Motor neuron (in vitro differentiated cells): ENCODE results near the gene SHANK3. TPM values are rescaled to one million over a fixed set of nuclear protein-coding genes. Genes with fewer than 3 reads are reported as not detected.

Experiments used
- ATAC-seq, 8 experiments: fragments of 200-7000 bp; cut with Tn5 transposase; replicated peaks in 6 of 8; 2 replicates each; pipeline ENCODE4 v1.8.0; 2021; ENCODE audit warnings: mild to moderate bottlenecking in 8 of 8, moderate library complexity in 8 of 8
- H3K27ac ChIP-seq, 2 donors: fragments of 250-450 bp; sonication (Bioruptor Pico); 2 replicates each; pipeline ENCODE4 v1.9.0; 2021; ENCODE audit warnings: antibody characterized with exemption in 2 of 2, mild to moderate bottlenecking in 2 of 2, moderate library complexity in 1 of 2
- H3K4me1 ChIP-seq, 2 donors: fragments of 250-450 bp; sonication (Bioruptor Pico); replicated peaks in 1 of 2; 2 replicates each; pipeline ENCODE4 v1.6.1; 2021; ENCODE audit warnings: antibody characterized with exemption in 2 of 2, mild to moderate bottlenecking in 2 of 2, moderate library complexity in 1 of 2
- H3K4me3 ChIP-seq, 5 donors: fragments of 250-450 bp; sonication (Bioruptor Pico); 2 replicates each; pipeline ENCODE4 v1.9.0; 2021; ENCODE audit warnings: antibody characterized with exemption in 5 of 5, mild to moderate bottlenecking in 5 of 5, moderate library complexity in 4 of 5
- WGBS, 10 experiments: fragments of 450-650 bp; shearing (Covaris generic); methylation state at CpG; one replicate each; pipeline ENCODE4 v1.0.0; 2022; 5-methylcytosine and 5-hydroxymethylcytosine counted together
- in situ Hi-C, 9 experiments: fragments of 400-800 bp; cut with MboI; loops; one replicate each; pipeline ENCODE4 v1.15.0; 2021; ENCODE audit warnings: low sequenced_read_pairs in 9 of 9, low pct_unique_long_range_greater_than_20kb in 2 of 9; ENCODE audit not compliant: unreplicated experiment in 9 of 9
- total RNA-seq, 8 experiments: library from RNA; unstranded; fragments of 300-600 nt; gene quantifications; 2 replicates each; pipeline versions ENCODE4 v1.2.3 to v1.2.4, GENCODE V29; 2022

The SHANK3 gene
- total RNA-seq: 1 to 10 TPM in 5 of 8 experiments, under 1 TPM in 3; 0.41 to 7.8 (median 5.2) TPM

- H3K27ac ChIP-seq: peak within 1 kb of the TSS in 1 of 2 donors; percentile 61
- H3K4me3 ChIP-seq: peak within 1 kb of the TSS; percentile 51 to 97 (median 64)
- WGBS, 10 experiments: 0 to 84% (median 0%) methylated on average over 1 to 5 of the region's 23 CpGs; no CpG with 5 or more reads in 7 of the 10 experiments
- peaks cover 0 to 6% of the 10 kb centered on the region in 2 donors for H3K4me1 ChIP-seq
- in situ Hi-C loops: no loop called here
- ATAC-seq: no peak
Measured at GRCh38 chr22:50672471-50673230, at the start of gene SHANK3. Gene SHANK3 (plus strand): TSS chr22:50672823.

- WGBS, 10 experiments: 84 to 87% methylated on average over 3 of the region's 16 CpGs; no CpG with 5 or more reads in 8 of the 10 experiments
- H3K27ac ChIP-seq: no peak overlapping the region
- no peak overlapping the region for H3K4me3 ChIP-seq
- H3K4me1 ChIP-seq: peaks cover 10 to 17% of the 10 kb centered on the region in 2 donors
- in situ Hi-C loops: no loop called here
- ATAC-seq: no peak
Measured at GRCh38 chr22:50624347-50625130, 48.1 kb upstream of the SHANK3 start.

GRCh38 chr22:50625131-50625567 is 47.5 kb upstream of the SHANK3 start:
- Histone ChIP-seq H3K4me3 (no peak overlapping the region), H3K27ac (no peak overlapping the region), H3K4me1 (peaks cover 13 to 23% of the 10 kb centered on the region in 2 donors)
- no peak for ATAC-seq
- no CpG with 5 or more reads among the region's 14 CpGs for WGBS, 10 experiments
- in situ Hi-C loops: no loop called here

GRCh38 chr22:50625568-50626313 is 46.9 kb upstream of the SHANK3 start:
- ATAC-seq: no peak
- Histone ChIP-seq H3K4me3 (no peak overlapping the region), H3K4me1 (peaks cover 17 to 25% of the 10 kb centered on the region in 2 donors), H3K27ac (no peak overlapping the region)
- 70 to 100% methylated on average over 2 of the region's 27 CpGs; no CpG with 5 or more reads in 8 of the 10 experiments for WGBS, 10 experiments
- in situ Hi-C loops: no loop called here

GRCh38 chr22:50626314-50626849 is 46.2 kb upstream of the SHANK3 start:
- ATAC-seq: no peak
- H3K4me3 ChIP-seq: no peak overlapping the region
- WGBS, 10 experiments: 17 to 100% (median 86%) methylated on average over 1 to 3 of the region's 12 CpGs; no CpG with 5 or more reads in 6 of the 10 experiments
- peaks cover 14 to 18% of the 10 kb centered on the region in 2 donors for H3K4me1 ChIP-seq
- in situ Hi-C loops: no loop called here
- H3K27ac ChIP-seq: no peak overlapping the region

GRCh38 chr22:50626850-50627641 is 45.6 kb upstream of the SHANK3 start:
- ATAC-seq: no peak
- Histone ChIP-seq H3K4me1 (peaks cover 14 to 18% of the 10 kb centered on the region in 2 donors), H3K27ac (no peak overlapping the region), H3K4me3 (peak overlapping the region; percentile 50 to 78 (median 58))
- in situ Hi-C loops: no loop called here
- 0 to 30% methylated on average over 1 to 4 of the region's 42 CpGs; no CpG with 5 or more reads in 8 of the 10 experiments for WGBS, 10 experiments

- peak within 1 kb of the TSS; percentile 50 to 78 (median 58) for H3K4me3 ChIP-seq
- in situ Hi-C loops: no loop called here
- ATAC-seq: peak; percentile 88 to 96 (median 91)
- H3K4me1 ChIP-seq: peaks cover 14 to 18% of the 10 kb centered on the region in 2 donors
- no peak within 1 kb of the TSS for H3K27ac ChIP-seq
- WGBS, 10 experiments: 0 to 4% (median 0%) methylated on average over 2 to 22 of the region's 88 CpGs; no CpG with 5 or more reads in 5 of the 10 experiments
Measured at GRCh38 chr22:50627642-50628542, 44.7 kb upstream of the SHANK3 start, which contains the start of gene ARSA. Gene ARSA (minus strand): TSS chr22:50628152. CDS start chr22:50627779, 373 bp downstream.

- Histone ChIP-seq H3K4me1 (peaks cover 14 to 18% of the 10 kb centered on the region in 2 donors), H3K27ac (no peak overlapping the region), H3K4me3 (peak overlapping the region; percentile 50 to 78 (median 58))
- 0 to 87% (median 50%) methylated on average over 2 to 4 of the region's 16 CpGs; no CpG with 5 or more reads in 5 of the 10 experiments for WGBS, 10 experiments
- in situ Hi-C loops: no loop called here
- no peak for ATAC-seq
Measured at GRCh38 chr22:50628543-50629134, 44.0 kb upstream of the SHANK3 start.

- in situ Hi-C loops: no loop called here
- Histone ChIP-seq H3K4me1 (peaks cover 14 to 18% of the 10 kb centered on the region in 2 donors), H3K27ac (no peak overlapping the region), H3K4me3 (no peak overlapping the region)
- 72 to 100% (median 87%) methylated on average over 1 to 5 of the region's 5 CpGs; no CpG with 5 or more reads in 1 of the 10 experiments for WGBS, 10 experiments
- ATAC-seq: peak in 3 of 8 experiments; percentile 3 to 6 (median 3)
Measured at GRCh38 chr22:50630376-50630775, 42.2 kb upstream of the SHANK3 start.

GRCh38 chr22:50633086-50633485 is 39.5 kb upstream of the SHANK3 start:
- no peak overlapping the region for H3K27ac ChIP-seq
- ATAC-seq: no peak
- WGBS, 10 experiments: 67 to 100% (median 93%) methylated on average over 1 to 4 of the region's 5 CpGs; no CpG with 5 or more reads in 3 of the 10 experiments
- in situ Hi-C loops: no loop called here
- H3K4me3 ChIP-seq: no peak overlapping the region
- H3K4me1 ChIP-seq: peaks cover 14 to 18% of the 10 kb centered on the region in 2 donors

- Histone ChIP-seq H3K4me3 (no peak overlapping the region), H3K27ac (no peak overlapping the region), H3K4me1 (peaks cover 13 to 17% of the 10 kb centered on the region in 2 donors)
- no peak for ATAC-seq
- in situ Hi-C loops: no loop called here
- 40 to 100% (median 88%) methylated on average over 1 to 10 of the region's 11 CpGs; no CpG with 5 or more reads in 2 of the 10 experiments for WGBS, 10 experiments
Measured at GRCh38 chr22:50633771-50634170, 38.9 kb upstream of the SHANK3 start.
